ENCODE measurements around the gene VWF. TPM values are rescaled to one million over a fixed set of nuclear protein-coding genes. Genes with fewer than 3 reads are reported as not detected.

The VWF gene
- total RNA-seq, 1 donor from 2014 or later, result 0.06 TPM

DNA sequence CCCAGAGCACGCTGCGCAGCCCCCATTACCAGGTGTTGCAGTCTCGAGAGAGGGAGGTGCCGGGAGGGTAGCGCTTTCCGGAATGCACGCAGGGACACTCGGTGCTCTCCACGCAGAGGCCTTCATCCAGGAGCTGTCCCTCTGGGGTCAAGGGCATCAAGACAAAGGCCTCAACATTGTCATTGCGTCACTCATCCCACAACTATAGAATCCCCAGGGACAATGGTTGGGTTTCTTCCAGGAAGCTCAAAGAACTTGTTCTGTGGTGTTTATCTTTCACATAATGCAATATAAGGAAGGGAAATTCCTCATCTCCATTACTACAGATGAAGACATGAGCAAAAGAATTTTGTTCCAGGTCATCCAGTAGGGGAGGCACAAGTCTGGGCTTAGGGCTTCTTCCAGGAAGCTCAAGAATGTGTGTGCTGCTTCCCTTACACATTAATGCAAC is 52.1 kb downstream of the VWF start:
- TF ChIP-seq, protein P1, sequence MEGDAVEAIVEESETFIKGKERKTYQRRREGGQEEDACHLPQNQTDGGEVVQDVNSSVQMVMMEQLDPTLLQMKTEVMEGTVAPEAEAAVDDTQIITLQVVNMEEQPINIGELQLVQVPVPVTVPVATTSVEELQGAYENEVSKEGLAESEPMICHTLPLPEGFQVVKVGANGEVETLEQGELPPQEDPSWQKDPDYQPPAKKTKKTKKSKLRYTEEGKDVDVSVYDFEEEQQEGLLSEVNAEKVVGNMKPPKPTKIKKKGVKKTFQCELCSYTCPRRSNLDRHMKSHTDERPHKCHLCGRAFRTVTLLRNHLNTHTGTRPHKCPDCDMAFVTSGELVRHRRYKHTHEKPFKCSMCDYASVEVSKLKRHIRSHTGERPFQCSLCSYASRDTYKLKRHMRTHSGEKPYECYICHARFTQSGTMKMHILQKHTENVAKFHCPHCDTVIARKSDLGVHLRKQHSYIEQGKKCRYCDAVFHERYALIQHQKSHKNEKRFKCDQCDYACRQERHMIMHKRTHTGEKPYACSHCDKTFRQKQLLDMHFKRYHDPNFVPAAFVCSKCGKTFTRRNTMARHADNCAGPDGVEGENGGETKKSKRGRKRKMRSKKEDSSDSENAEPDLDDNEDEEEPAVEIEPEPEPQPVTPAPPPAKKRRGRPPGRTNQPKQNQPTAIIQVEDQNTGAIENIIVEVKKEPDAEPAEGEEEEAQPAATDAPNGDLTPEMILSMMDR (conservative IDR thresholded peaks at IDR 0.05; ENCODE audit: low read depth, low read length), result peak; percentile 24
- H3K4me3 ChIP-seq (ENCODE audit: low read depth, low read length), result no peak overlapping the region
- no peak for DNase-seq (ENCODE audit: low read depth)

DNA sequence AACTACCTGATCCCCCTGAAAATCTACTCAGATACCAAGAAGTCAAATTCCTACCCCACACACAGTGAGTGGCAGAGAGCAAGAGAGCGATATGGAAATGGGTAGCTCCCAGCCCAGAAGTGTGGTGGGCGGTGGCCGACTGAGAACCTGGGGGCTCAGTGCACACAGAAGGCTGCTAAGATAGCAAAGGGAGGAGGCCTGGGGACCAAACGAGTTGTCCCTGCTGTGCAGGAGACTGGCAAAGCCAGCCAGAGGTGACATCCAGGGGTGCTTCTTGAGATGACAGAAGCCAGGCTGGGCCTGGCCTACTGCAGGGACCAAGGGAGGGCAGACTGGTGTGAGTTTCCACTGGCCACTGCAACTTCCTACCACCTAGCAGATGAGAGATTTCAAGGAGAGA is 52.9 kb downstream of the VWF start:
- H3K4me3 ChIP-seq (ENCODE audit: low read depth, low read length), result no peak overlapping the region
- DNase-seq (ENCODE audit: low read depth), result no peak
- TF ChIP-seq, protein P1 (conservative IDR thresholded peaks at IDR 0.05; ENCODE audit: low read depth, low read length), result no peak

DNA sequence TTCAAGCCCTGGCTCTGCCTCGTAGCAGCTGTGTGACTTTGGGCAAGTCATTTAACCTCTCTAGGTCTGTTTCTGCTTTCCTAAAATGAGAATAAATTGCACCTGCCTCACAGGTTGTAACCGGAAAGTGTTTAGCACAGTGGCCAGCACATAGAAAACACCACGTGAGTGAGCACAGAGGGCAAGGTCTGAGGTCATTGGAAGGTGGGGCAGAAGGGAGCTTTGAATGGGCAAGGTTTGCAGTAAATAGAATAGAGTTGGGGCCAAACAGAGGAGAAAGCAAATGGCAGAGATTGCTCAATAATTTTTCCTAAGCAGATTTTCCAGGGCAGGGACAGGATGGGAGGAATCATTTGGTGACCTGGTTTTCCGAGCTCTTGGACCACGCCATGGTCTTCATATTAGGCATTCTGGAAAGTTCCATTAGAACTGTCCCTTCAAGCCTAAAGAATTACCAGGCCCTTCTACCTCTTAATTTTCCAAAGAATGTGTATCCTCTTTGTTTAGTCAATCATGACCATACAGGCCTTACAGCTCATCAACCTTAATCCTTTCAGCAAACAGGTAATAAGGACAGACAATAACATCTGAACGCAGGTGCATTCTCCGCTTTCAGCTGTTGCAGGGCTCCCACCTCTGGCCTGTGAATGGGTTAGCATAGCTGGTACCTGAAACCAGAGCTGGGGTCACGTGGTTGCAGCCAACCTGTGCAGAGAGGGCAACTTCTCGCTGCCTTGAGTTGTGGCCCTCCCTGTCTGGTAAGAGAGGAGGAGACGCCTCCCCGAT is 53.8 kb downstream of the VWF start:
- DNase-seq (ENCODE audit: low read depth), result no peak
- TF ChIP-seq, protein P1 (conservative IDR thresholded peaks at IDR 0.05; ENCODE audit: low read depth, low read length), result no peak
- H3K4me3 ChIP-seq (ENCODE audit: low read depth, low read length), result no peak overlapping the region

DNA sequence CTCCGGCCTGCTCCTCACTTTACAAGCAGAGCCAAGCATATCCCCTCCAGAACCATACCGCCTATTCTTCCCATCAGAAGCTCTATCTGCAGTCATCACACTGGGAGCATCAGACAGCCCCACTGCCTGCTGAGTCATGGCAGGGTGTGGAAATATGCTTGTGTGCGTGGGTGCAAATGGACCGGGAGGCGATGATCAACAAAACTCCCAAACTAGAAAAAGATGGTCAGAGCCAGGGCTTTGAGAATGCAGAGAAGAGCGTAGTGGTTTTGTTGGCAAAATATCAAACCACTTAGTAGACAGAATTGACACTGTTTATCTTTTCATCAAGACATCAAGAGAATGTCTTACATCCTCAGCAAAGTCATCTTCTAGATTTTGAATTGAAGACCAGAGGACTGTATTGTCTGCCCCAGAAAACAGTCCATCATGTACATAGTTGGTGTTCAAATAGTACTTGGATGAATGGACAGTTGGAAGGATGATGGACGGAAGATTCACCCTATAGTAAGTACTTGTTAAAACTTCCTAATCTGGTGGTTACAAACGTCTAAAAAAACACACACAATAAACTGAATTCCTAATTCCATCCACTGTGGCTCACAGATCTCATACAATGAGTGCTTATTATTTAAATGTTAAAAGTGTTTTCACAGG is 54.9 kb downstream of the VWF start:
- H3K4me3 ChIP-seq (ENCODE audit: low read depth, low read length), result no peak overlapping the region
- TF ChIP-seq, protein P1 (conservative IDR thresholded peaks at IDR 0.05; ENCODE audit: low read depth, low read length), result no peak
- no peak for DNase-seq (ENCODE audit: low read depth)

DNA sequence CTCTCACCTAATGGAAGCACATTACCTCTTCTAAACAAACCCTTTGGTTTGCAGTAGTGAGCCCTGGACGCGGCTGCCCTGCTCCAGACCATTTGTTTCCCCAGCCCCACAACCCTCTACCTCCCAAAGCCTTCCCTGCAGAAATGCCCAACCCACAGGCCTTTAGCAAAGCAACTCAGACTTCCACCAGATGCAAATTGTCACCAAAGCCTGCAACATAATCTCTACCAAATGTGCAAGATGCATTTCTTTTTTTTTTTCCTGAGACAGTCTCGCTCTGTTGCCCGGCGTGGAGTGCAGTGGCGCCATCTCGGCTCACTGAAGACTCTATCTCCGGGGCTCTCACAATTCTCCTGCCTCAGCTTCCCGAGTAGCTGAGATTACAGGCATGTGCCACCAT is 56.2 kb downstream of the VWF start:
- no peak for DNase-seq (ENCODE audit: low read depth)
- TF ChIP-seq, protein P1 (conservative IDR thresholded peaks at IDR 0.05; ENCODE audit: low read depth, low read length), result no peak
- no peak overlapping the region for H3K4me3 ChIP-seq (ENCODE audit: low read depth, low read length)

DNA sequence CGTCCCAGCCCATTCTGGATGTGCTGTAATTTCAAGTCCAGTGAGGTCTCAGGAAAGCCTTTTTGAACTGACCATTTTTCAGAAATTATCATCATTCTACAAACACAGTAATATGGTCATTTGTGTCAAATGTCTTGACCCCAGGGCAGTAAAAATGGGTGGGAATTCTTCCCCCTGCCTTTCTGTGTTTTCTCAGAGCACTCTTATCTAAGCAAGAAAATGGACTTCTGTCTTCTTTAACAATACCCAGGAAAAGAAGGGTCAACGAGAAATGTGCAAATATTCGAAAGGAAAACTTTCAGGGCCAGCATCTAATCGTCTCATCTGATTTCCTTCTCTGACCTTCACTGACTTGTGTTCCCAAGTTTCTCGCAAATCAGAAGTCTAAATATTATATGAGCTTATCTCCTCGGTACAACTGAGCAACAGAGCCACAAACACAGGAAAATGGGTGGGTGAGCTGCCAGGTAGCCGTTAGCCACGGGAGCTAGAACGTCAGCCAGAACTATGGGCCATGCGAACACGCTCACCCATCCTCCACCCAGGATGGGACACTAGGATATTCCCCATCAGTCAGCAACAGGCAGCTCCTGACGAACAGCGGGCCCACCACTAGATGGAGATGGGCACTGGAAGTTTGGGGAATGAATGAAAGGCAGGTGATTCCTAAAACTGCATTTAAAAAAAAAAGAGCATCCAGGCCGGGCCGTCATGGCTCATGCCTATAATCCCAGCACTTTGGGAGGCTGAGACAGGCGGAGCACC is 57.1 kb downstream of the VWF start:
- H3K4me3 ChIP-seq (ENCODE audit: low read depth, low read length), result no peak overlapping the region
- TF ChIP-seq, protein P1 (conservative IDR thresholded peaks at IDR 0.05; ENCODE audit: low read depth, low read length), result peak; percentile 59
- DNase-seq (ENCODE audit: low read depth), result no peak

Measured in epithelial cell of proximal tubule (primary cell).